ENCODE results near the gene IQSEC1. TPM values are rescaled to one million over a fixed set of nuclear protein-coding genes. Genes with fewer than 3 reads are reported as not detected.

The IQSEC1 gene
- total and polyA plus RNA-seq, 2 donors (not counting 1 experiment from before 2014, with no cell fraction given), result 4.3 to 18.2 TPM

DNA sequence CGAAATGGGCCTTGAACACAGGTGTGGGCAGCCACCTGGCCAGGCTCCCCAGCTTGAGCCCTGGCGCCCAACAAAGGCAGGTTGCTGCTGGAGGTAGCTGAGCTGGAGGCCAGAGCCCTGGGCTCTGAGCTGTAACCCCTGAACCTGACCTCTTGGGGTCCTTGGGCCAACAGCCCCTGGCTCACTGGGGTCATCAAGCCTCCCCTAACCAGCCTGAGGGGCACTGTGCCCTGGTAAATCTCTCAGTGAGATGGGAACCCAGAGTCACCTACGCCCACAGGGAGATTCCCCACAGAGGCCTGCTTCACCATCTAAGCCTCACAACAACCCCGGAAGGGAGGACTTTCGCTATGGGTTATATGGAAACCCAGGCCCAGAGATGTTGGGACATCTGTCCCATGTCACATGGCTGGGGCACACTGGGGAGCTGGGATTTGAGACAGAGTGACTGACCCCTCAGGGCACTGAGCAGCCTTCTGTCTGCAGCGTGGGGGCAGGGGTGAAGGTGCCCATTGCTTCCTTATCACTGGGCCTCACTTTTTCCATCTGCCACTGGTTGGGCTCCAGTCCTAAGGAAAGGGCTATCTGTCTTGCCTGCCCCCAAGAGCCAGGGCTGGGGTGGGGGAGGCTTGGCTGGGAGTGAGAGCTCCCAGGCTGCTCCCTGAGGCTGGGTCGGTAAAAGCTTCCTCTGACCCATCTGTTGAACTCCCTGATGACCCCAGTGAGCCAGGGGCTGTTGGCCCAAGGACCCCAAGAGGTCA is 59.1 kb downstream of the IQSEC1 start:
- H3K36me3 ChIP-seq (ENCODE audit: control insufficient read depth, insufficient read depth, low read length), result no peaks in the 10 kb centered on the region
- DNase-seq (ENCODE audit: low read depth in 2 of 2), result no peak
- H3K9ac ChIP-seq (ENCODE audit: insufficient read depth, low read length), result no peak overlapping the region
- no peak overlapping the region for H3K4me3 ChIP-seq (replicated peaks in 1 of 4; ENCODE audit: control extremely low read depth in 1 of 4, insufficient read depth in 1 of 4, low read depth in 3 of 4, low read length in 4 of 4)
- TF ChIP-seq, protein P1, sequence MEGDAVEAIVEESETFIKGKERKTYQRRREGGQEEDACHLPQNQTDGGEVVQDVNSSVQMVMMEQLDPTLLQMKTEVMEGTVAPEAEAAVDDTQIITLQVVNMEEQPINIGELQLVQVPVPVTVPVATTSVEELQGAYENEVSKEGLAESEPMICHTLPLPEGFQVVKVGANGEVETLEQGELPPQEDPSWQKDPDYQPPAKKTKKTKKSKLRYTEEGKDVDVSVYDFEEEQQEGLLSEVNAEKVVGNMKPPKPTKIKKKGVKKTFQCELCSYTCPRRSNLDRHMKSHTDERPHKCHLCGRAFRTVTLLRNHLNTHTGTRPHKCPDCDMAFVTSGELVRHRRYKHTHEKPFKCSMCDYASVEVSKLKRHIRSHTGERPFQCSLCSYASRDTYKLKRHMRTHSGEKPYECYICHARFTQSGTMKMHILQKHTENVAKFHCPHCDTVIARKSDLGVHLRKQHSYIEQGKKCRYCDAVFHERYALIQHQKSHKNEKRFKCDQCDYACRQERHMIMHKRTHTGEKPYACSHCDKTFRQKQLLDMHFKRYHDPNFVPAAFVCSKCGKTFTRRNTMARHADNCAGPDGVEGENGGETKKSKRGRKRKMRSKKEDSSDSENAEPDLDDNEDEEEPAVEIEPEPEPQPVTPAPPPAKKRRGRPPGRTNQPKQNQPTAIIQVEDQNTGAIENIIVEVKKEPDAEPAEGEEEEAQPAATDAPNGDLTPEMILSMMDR (conservative IDR thresholded peaks at IDR 0.05 in 1 of 2, IDR thresholded peaks at IDR 0.05 in 1 of 2; ENCODE audit: low read depth in 1 of 2, low read length in 2 of 2), result no peak
- no peak for TF ChIP-seq EZH2 (IDR thresholded peaks at IDR 0.05; ENCODE audit: low read length, missing control alignments)
- no peak overlapping the region for H3K4me2 ChIP-seq (ENCODE audit: extremely low read depth, insufficient read depth, low read length)
- H3K9me3 ChIP-seq (ENCODE audit: control insufficient read depth, insufficient read depth, low read depth, low read length), result no peaks in the 10 kb centered on the region
- H3K79me2 ChIP-seq (ENCODE audit: control insufficient read depth, insufficient read depth, low read length), result no peaks in the 10 kb centered on the region
- no peaks in the 10 kb centered on the region for H3K27me3 ChIP-seq (ENCODE audit: control insufficient read depth, insufficient read depth, low read length)
- H4K20me1 ChIP-seq (ENCODE audit: control insufficient read depth, extremely low read depth, insufficient read depth, low read length), result no peaks in the 10 kb centered on the region
- H3K27ac ChIP-seq (ENCODE audit: insufficient read depth, low read length), result no peak overlapping the region
- no peaks in the 10 kb centered on the region for H3K4me1 ChIP-seq (ENCODE audit: control insufficient read depth, extremely low read depth, insufficient read depth, low read length)
- no peak overlapping the region for H2AFZ ChIP-seq (ENCODE audit: low read length)

DNA sequence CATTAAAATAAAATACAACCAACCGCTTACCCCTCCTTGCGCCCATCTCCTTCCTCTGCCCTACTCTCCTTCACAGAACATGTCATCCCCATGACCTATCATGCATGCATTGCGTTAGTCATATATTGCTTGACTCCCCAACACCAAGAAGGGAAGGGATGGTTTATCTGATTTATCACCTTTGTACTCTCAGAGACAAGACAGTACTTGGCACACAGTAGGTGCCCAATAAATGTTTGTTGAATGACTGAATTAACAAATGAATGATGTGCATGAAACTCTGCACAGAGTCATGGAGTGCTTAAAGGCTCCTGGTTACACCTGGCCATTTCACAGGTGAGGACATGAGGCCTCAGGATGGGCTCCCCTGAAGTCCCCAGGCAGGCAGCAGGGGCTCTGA is 59.7 kb downstream of the IQSEC1 start:
- Histone ChIP-seq H3K36me3 (ENCODE audit: control insufficient read depth, insufficient read depth, low read length) (no peaks in the 10 kb centered on the region), H3K9me3 (ENCODE audit: control insufficient read depth, insufficient read depth, low read depth, low read length) (no peaks in the 10 kb centered on the region), H3K4me2 (ENCODE audit: extremely low read depth, insufficient read depth, low read length) (no peak overlapping the region), H3K27me3 (ENCODE audit: control insufficient read depth, insufficient read depth, low read length) (no peaks in the 10 kb centered on the region), H3K9ac (ENCODE audit: insufficient read depth, low read length) (no peak overlapping the region), H3K4me3 (replicated peaks in 1 of 4; ENCODE audit: control extremely low read depth in 1 of 4, insufficient read depth in 1 of 4, low read depth in 3 of 4, low read length in 4 of 4) (no peak overlapping the region), H3K79me2 (ENCODE audit: control insufficient read depth, insufficient read depth, low read length) (no peaks in the 10 kb centered on the region), H3K4me1 (ENCODE audit: control insufficient read depth, extremely low read depth, insufficient read depth, low read length) (no peaks in the 10 kb centered on the region), H2AFZ (ENCODE audit: low read length) (no peak overlapping the region), H3K27ac (ENCODE audit: insufficient read depth, low read length) (no peak overlapping the region), H4K20me1 (ENCODE audit: control insufficient read depth, extremely low read depth, insufficient read depth, low read length) (no peaks in the 10 kb centered on the region)
- DNase-seq (ENCODE audit: low read depth in 2 of 2), result no peak
- TF ChIP-seq EZH2 (IDR thresholded peaks at IDR 0.05; ENCODE audit: low read length, missing control alignments), result no peak

DNA sequence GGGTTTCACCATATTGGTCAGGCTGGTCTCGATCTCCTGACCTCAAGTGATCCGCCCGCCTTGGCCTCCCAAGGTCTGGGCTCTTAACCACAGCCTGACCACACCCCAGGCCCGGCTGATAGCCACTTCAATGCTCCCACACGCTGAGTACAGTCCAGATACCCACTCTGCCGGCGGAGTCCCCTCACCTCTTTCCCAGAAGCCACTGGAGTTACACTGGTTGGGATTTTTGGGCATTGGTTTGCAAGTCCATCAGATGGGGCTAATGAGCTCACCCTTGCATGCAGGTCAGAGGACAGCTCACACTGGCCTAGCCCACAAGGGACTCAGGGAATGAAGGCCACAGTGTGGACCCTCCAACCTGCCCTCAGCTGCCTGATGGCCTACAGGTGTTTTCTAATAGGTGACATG is 60.1 kb downstream of the IQSEC1 start:
- DNase-seq (ENCODE audit: low read depth in 2 of 2), result no peak
- Histone ChIP-seq H3K79me2 (ENCODE audit: control insufficient read depth, insufficient read depth, low read length) (no peaks in the 10 kb centered on the region), H2AFZ (ENCODE audit: low read length) (no peak overlapping the region), H3K9me3 (ENCODE audit: control insufficient read depth, insufficient read depth, low read depth, low read length) (no peaks in the 10 kb centered on the region), H3K36me3 (ENCODE audit: control insufficient read depth, insufficient read depth, low read length) (no peaks in the 10 kb centered on the region), H3K4me1 (ENCODE audit: control insufficient read depth, extremely low read depth, insufficient read depth, low read length) (no peaks in the 10 kb centered on the region), H4K20me1 (ENCODE audit: control insufficient read depth, extremely low read depth, insufficient read depth, low read length) (no peaks in the 10 kb centered on the region), H3K4me3 (replicated peaks in 1 of 4; ENCODE audit: control extremely low read depth in 1 of 4, insufficient read depth in 1 of 4, low read depth in 3 of 4, low read length in 4 of 4) (no peak overlapping the region), H3K9ac (ENCODE audit: insufficient read depth, low read length) (no peak overlapping the region), H3K27me3 (ENCODE audit: control insufficient read depth, insufficient read depth, low read length) (no peaks in the 10 kb centered on the region), H3K27ac (ENCODE audit: insufficient read depth, low read length) (no peak overlapping the region), H3K4me2 (ENCODE audit: extremely low read depth, insufficient read depth, low read length) (no peak overlapping the region)
- TF ChIP-seq, protein P1 (conservative IDR thresholded peaks at IDR 0.05 in 1 of 2, IDR thresholded peaks at IDR 0.05 in 1 of 2; ENCODE audit: low read depth in 1 of 2, low read length in 2 of 2), result no peak
- TF ChIP-seq EZH2 (IDR thresholded peaks at IDR 0.05; ENCODE audit: low read length, missing control alignments), result no peak
